T-helper 2 cell treated with Interferon-gamma antibody and Interleukin-4, amounts not matched to agents 5 μg/mL and 100 μg/mL, for 36 hours (primary cell): ENCODE results near the gene TFAP2E.

Source experiments
- DNase-seq: peaks from one replicate; pipeline ENCODE4 v3.0.0; 2021; ENCODE audit warnings: low spot score
- H3K27ac Mint-ChIP-seq: one replicate; pipeline ENCODE4 v1.8.0; 2021; ENCODE audit warnings: mild to moderate bottlenecking, mixed read lengths
- H3K27me3 Mint-ChIP-seq: one replicate; pipeline ENCODE4 v1.8.0; 2021; ENCODE audit warnings: low read depth, mixed read lengths
- H3K36me3 Mint-ChIP-seq: one replicate; pipeline ENCODE4 v1.8.0; 2021; ENCODE audit warnings: low read depth, mixed read lengths
- H3K4me1 Mint-ChIP-seq: one replicate; pipeline ENCODE4 v1.8.0; 2021; ENCODE audit warnings: low read depth, mixed read lengths
- H3K4me3 Mint-ChIP-seq: one replicate; pipeline ENCODE4 v1.8.0; 2022; ENCODE audit warnings: mild to moderate bottlenecking, moderate library complexity, mixed read lengths
- H3K9me3 Mint-ChIP-seq: one replicate; pipeline ENCODE4 v1.8.0; 2021; ENCODE audit warnings: mixed read lengths

Gene TFAP2E

GRCh38 chr1:35546614-35547013, 26.5 kb upstream of the TFAP2E start:
- peaks cover 18% of the 10 kb centered on the region for H3K4me1 Mint-ChIP-seq
- no peaks in the 10 kb centered on the region for H3K27me3 Mint-ChIP-seq

GRCh38 chr1:35553851-35554250, 19.3 kb upstream of the TFAP2E start:
- Mint-ChIP-seq H3K9me3 (no peaks in the 10 kb centered on the region), H3K4me3 (no peak overlapping the region), H3K27me3 (peaks cover 3% of the 10 kb centered on the region), H3K27ac (no peak overlapping the region), H3K4me1 (peaks cover 30% of the 10 kb centered on the region), H3K36me3 (peaks cover 34% of the 10 kb centered on the region)
- DNase-seq: no peak

More at GRCh38 chr1:35546614-35547013, 26.5 kb upstream of the TFAP2E start:
- no peak overlapping the region for H3K4me3 Mint-ChIP-seq
- H3K27ac Mint-ChIP-seq: no peak overlapping the region
- peaks cover 49% of the 10 kb centered on the region for H3K36me3 Mint-ChIP-seq
- no peak for DNase-seq
- H3K9me3 Mint-ChIP-seq: no peaks in the 10 kb centered on the region

- Mint-ChIP-seq H3K9me3 (no peaks in the 10 kb centered on the region), H3K4me1 (peaks cover 30% of the 10 kb centered on the region), H3K4me3 (no peak overlapping the region), H3K27me3 (peaks cover 3% of the 10 kb centered on the region), H3K36me3 (peaks cover 31% of the 10 kb centered on the region), H3K27ac (no peak overlapping the region)
- DNase-seq: no peak
Measured at GRCh38 chr1:35554266-35555211, 18.6 kb upstream of the TFAP2E start.

GRCh38 chr1:35555212-35555584, 17.9 kb upstream of the TFAP2E start:
- H3K4me1 Mint-ChIP-seq: peaks cover 30% of the 10 kb centered on the region

GRCh38 chr1:35555601-35556477, 17.3 kb upstream of the TFAP2E start:
- peaks cover 3% of the 10 kb centered on the region for H3K27me3 Mint-ChIP-seq
- H3K4me3 Mint-ChIP-seq: peak overlapping the region; percentile 97
- H3K27ac Mint-ChIP-seq: peak overlapping the region; percentile 81
- peaks cover 30% of the 10 kb centered on the region for H3K4me1 Mint-ChIP-seq
- peaks cover 25% of the 10 kb centered on the region for H3K36me3 Mint-ChIP-seq
- DNase-seq: no peak
- H3K9me3 Mint-ChIP-seq: no peaks in the 10 kb centered on the region

More at GRCh38 chr1:35555212-35555584, 17.9 kb upstream of the TFAP2E start:
- H3K9me3 Mint-ChIP-seq: no peaks in the 10 kb centered on the region
- H3K4me3 Mint-ChIP-seq: peak overlapping the region; percentile 97
- H3K27ac Mint-ChIP-seq: peak overlapping the region; percentile 1
- peaks cover 25% of the 10 kb centered on the region for H3K36me3 Mint-ChIP-seq
- no peak for DNase-seq
- peaks cover 3% of the 10 kb centered on the region for H3K27me3 Mint-ChIP-seq

GRCh38 chr1:35556484-35557117, 16.5 kb upstream of the TFAP2E start:
- Mint-ChIP-seq H3K4me1 (peaks cover 32% of the 10 kb centered on the region), H3K27me3 (peaks cover 3% of the 10 kb centered on the region), H3K9me3 (no peaks in the 10 kb centered on the region), H3K4me3 (peak overlapping the region; percentile 97), H3K27ac (peak overlapping the region; percentile 81), H3K36me3 (peaks cover 26% of the 10 kb centered on the region)
- no peak for DNase-seq

GRCh38 chr1:35557118-35557610, 15.9 kb upstream of the TFAP2E start, which contains the start of gene KIAA0319L:
Gene KIAA0319L (minus strand): TSS chr1:35557403. CDS start chr1:35554491, 2,912 bp downstream.
- peak within 1 kb of the TSS; percentile 97 for H3K4me3 Mint-ChIP-seq
- DNase-seq: peak; percentile 40
- H3K27ac Mint-ChIP-seq: peak within 1 kb of the TSS; percentile 98

GRCh38 chr1:35557611-35558373, 15.3 kb upstream of the TFAP2E start, which contains the start of gene NCDN:
Gene NCDN (plus strand): TSS chr1:35557799. CDS start chr1:35558191, 392 bp downstream.
- peaks cover 19% of the 10 kb centered on the region for H3K36me3 Mint-ChIP-seq
- no peaks in the 10 kb centered on the region for H3K9me3 Mint-ChIP-seq
- peak within 1 kb of the TSS; percentile 97 for H3K4me3 Mint-ChIP-seq
- peak; percentile 96 for DNase-seq
- H3K4me1 Mint-ChIP-seq: peaks cover 32% of the 10 kb centered on the region
- H3K27me3 Mint-ChIP-seq: peaks cover 3% of the 10 kb centered on the region
- peak within 1 kb of the TSS; percentile 98 for H3K27ac Mint-ChIP-seq

More at GRCh38 chr1:35557118-35557610, 15.9 kb upstream of the TFAP2E start, which contains the start of gene KIAA0319L:
- no peaks in the 10 kb centered on the region for H3K9me3 Mint-ChIP-seq
- H3K36me3 Mint-ChIP-seq: peaks cover 23% of the 10 kb centered on the region
- peaks cover 32% of the 10 kb centered on the region for H3K4me1 Mint-ChIP-seq
- H3K27me3 Mint-ChIP-seq: peaks cover 3% of the 10 kb centered on the region

- Mint-ChIP-seq H3K9me3 (no peaks in the 10 kb centered on the region), H3K36me3 (peaks cover 15% of the 10 kb centered on the region)
- DNase-seq: no peak
Measured at GRCh38 chr1:35558374-35559316, 14.5 kb upstream of the TFAP2E start.

GRCh38 chr1:35559317-35559944, 13.7 kb upstream of the TFAP2E start:
- peaks cover 3% of the 10 kb centered on the region for H3K27me3 Mint-ChIP-seq
- H3K4me3 Mint-ChIP-seq: peak overlapping the region; percentile 15
- DNase-seq: no peak
- H3K27ac Mint-ChIP-seq: peak overlapping the region; percentile 11
- H3K9me3 Mint-ChIP-seq: no peaks in the 10 kb centered on the region
- H3K36me3 Mint-ChIP-seq: peaks cover 12% of the 10 kb centered on the region
- peaks cover 32% of the 10 kb centered on the region for H3K4me1 Mint-ChIP-seq

More at GRCh38 chr1:35558374-35559316, 14.5 kb upstream of the TFAP2E start:
- Mint-ChIP-seq H3K27ac (peak overlapping the region; percentile 98), H3K4me1 (peaks cover 33% of the 10 kb centered on the region), H3K4me3 (peak overlapping the region; percentile 97), H3K27me3 (peaks cover 3% of the 10 kb centered on the region)
